Epithelial cell of proximal tubule (primary cell): Measurements from ENCODE around the gene CHST12. TPM values are rescaled to one million over a fixed set of nuclear protein-coding genes. Genes with fewer than 3 reads are reported as not detected.

Experiments
- DNase-seq: peaks from one replicate; pipeline ENCODE4 v3.0.0-alpha.2; 2011; ENCODE audit warnings: low read depth
- H3K4me3 ChIP-seq: 2 replicates; pipeline ENCODE4 v1.5.1; 2011; ENCODE audit warnings: low read depth, mild to moderate bottlenecking, low read length
- CTCF ChIP-seq: conservative IDR thresholded peaks from 2 replicates; pipeline ENCODE4 v1.5.1; 2012; ENCODE audit warnings: low read depth, mild to moderate bottlenecking, low read length
- total RNA-seq: library from RNA; depleted of rRNA; stranded (reverse); fragments of >200 nt; gene quantifications from 2 replicates; pipeline ENCODE4 v1.2.3, GENCODE V29; 2015

Gene CHST12
- total RNA-seq, 1 donor from 2014 or later, result 10.6 TPM

- no peak for DNase-seq
- no peak for TF ChIP-seq CTCF
- no peak overlapping the region for H3K4me3 ChIP-seq
Measured at GRCh38 chr7:2490181-2490651, 86.8 kb downstream of the CHST12 start.

- TF ChIP-seq CTCF, result no peak
Measured at GRCh38 chr7:2492038-2492437, 88.6 kb downstream of the CHST12 start.

GRCh38 chr7:2493205-2494164, 90.1 kb downstream of the CHST12 start:
- TF ChIP-seq CTCF, result no peak
- no peak overlapping the region for H3K4me3 ChIP-seq
- no peak for DNase-seq

More at GRCh38 chr7:2492038-2492437, 88.6 kb downstream of the CHST12 start:
- no peak overlapping the region for H3K4me3 ChIP-seq
- no peak for DNase-seq

GRCh38 chr7:2494191-2495130, 91.0 kb downstream of the CHST12 start:
- H3K4me3 ChIP-seq, result no peak overlapping the region
- no peak for DNase-seq
- TF ChIP-seq CTCF, result no peak

GRCh38 chr7:2495418-2496299, 92.2 kb downstream of the CHST12 start:
- TF ChIP-seq CTCF, result no peak
- DNase-seq, result no peak
- no peak overlapping the region for H3K4me3 ChIP-seq

GRCh38 chr7:2496375-2496774, 93.0 kb downstream of the CHST12 start:
- no peak overlapping the region for H3K4me3 ChIP-seq
- no peak for DNase-seq
- TF ChIP-seq CTCF, result no peak
